Neural cell (in vitro differentiated cells): ENCODE data around the gene HNRNPR. TPM values are rescaled to one million over a fixed set of nuclear protein-coding genes. Genes with fewer than 3 reads are reported as not detected.

Experiments used
- H2AFZ ChIP-seq: fragments of 200-600, 300-800 bp; sonication (generic), shearing (Covaris generic); 2 replicates; pipeline ENCODE4 v1.6.0; 2014; ENCODE audit warnings: low read depth, mild to moderate bottlenecking, antibody characterized with exemption, low read length, moderate library complexity
- H3F3A ChIP-seq: fragments of 200-600 bp; shearing (Covaris generic); 2 replicates; pipeline ENCODE4 v1.6.1; 2016; ENCODE audit warnings: mild to moderate bottlenecking, moderate library complexity, mixed read lengths, antibody characterized with exemption, low read length; ENCODE audit not compliant: insufficient read depth, poor library complexity, severe bottlenecking
- H3K27ac ChIP-seq: fragments of 200-600, 300-800 bp; sonication (generic), shearing (Covaris generic); 2 replicates; pipeline ENCODE4 v1.5.1; 2014; ENCODE audit warnings: mild to moderate bottlenecking, low read length, moderate library complexity
- H3K27me3 ChIP-seq: fragments of 300-800, 200-600 bp; sonication (generic), shearing (Covaris generic); 2 replicates; pipeline ENCODE4 v1.6.0; 2014; ENCODE audit warnings: mild to moderate bottlenecking, low read depth, low read length, moderate library complexity; ENCODE audit not compliant: insufficient read depth
- H3K36me3 ChIP-seq: fragments of 300-800, 200-600 bp; sonication (generic), shearing (Covaris generic); 2 replicates; pipeline ENCODE4 v1.5.1; 2014; ENCODE audit warnings: mild to moderate bottlenecking, antibody characterized with exemption, low read length, moderate library complexity; ENCODE audit not compliant: insufficient read depth
- H3K4me2 ChIP-seq: fragments of 300-800, 200-600 bp; sonication (generic), shearing (Covaris generic); 2 replicates; pipeline ENCODE4 v1.6.0; 2014; ENCODE audit warnings: mild to moderate bottlenecking, low read length
- H3K4me3 ChIP-seq: fragments of 300-800, 200-600 bp; sonication (generic), shearing (Covaris generic); 2 replicates; pipeline ENCODE4 v1.5.1; 2014; ENCODE audit warnings: mild to moderate bottlenecking, low read length, moderate library complexity
- H3K79me2 ChIP-seq: fragments of 200-600 bp; shearing (Covaris generic); replicated peaks from 2 replicates; pipeline ENCODE4 v1.6.0; 2014; ENCODE audit warnings: mild to moderate bottlenecking, low read length, moderate library complexity; ENCODE audit not compliant: insufficient read depth
- H3K9ac ChIP-seq: fragments of 300-800, 200-600 bp; sonication (generic), shearing (Covaris generic); 2 replicates; pipeline ENCODE4 v1.6.1; 2016; ENCODE audit warnings: mild to moderate bottlenecking, low read length, mixed read lengths
- H3K9me2 ChIP-seq: fragments of 200-600 bp; shearing (Covaris generic); 2 replicates; pipeline ENCODE4 v1.6.1; 2016; ENCODE audit warnings: mild to moderate bottlenecking, low read length, mixed read lengths; ENCODE audit not compliant: insufficient read depth
- H3K9me3 ChIP-seq: fragments of 200-600, 300-800 bp; sonication (generic), shearing (Covaris generic); 2 replicates; pipeline ENCODE4 v1.6.1; 2016; ENCODE audit warnings: mild to moderate bottlenecking, mixed run types, low read length, moderate library complexity, mixed read lengths
- H4K20me1 ChIP-seq: fragments of 200-600 bp; shearing (Covaris generic); 2 replicates; pipeline ENCODE4 v1.6.1; 2016; ENCODE audit warnings: mild to moderate bottlenecking, mixed run types; ENCODE audit not compliant: insufficient read depth
- CTCF ChIP-seq: fragments of 450-650 bp; IDR thresholded peaks from 2 replicates; pipeline ENCODE4 v1.5.1; 2014; ENCODE audit warnings: antibody characterized with exemption, mild to moderate bottlenecking, moderate library complexity; ENCODE audit not compliant: poor library complexity, severe bottlenecking
- EP300 ChIP-seq: fragments of 450-650 bp; conservative IDR thresholded peaks from 2 replicates; pipeline ENCODE4 v1.6.1; 2014; ENCODE audit warnings: antibody characterized with exemption, mild to moderate bottlenecking, moderate library complexity; ENCODE audit not compliant: poor library complexity, severe bottlenecking
- EZH2 ChIP-seq: fragments of 200-600, 300-800 bp; shearing (Covaris generic), sonication (generic); IDR thresholded peaks from 2 replicates; pipeline ENCODE4 v1.6.1; 2014; ENCODE audit warnings: antibody characterized with exemption, low read length, borderline replicate concordance, mild to moderate bottlenecking; ENCODE audit not compliant: insufficient read depth, poor library complexity, severe bottlenecking
- MXI1 ChIP-seq: fragments of 450-650 bp; conservative IDR thresholded peaks from 2 replicates; pipeline ENCODE4 v1.6.1; 2014; ENCODE audit warnings: antibody characterized with exemption, mild to moderate bottlenecking; ENCODE audit not compliant: poor library complexity, severe bottlenecking
- POLR2AphosphoS5 ChIP-seq: IDR thresholded peaks from 2 replicates; pipeline ENCODE4 v1.6.1; 2012
- RAD21 ChIP-seq: fragments of 450-650 bp; conservative IDR thresholded peaks from 2 replicates; pipeline ENCODE4 v1.6.1; 2014; ENCODE audit warnings: antibody characterized with exemption, mild to moderate bottlenecking, moderate library complexity
- SMC3 ChIP-seq: fragments of 450-650 bp; conservative IDR thresholded peaks from 2 replicates; pipeline ENCODE4 v1.6.1; 2014; ENCODE audit warnings: antibody characterized with exemption, mild to moderate bottlenecking, moderate library complexity; ENCODE audit not compliant: poor library complexity
- TAF1 ChIP-seq: IDR thresholded peaks from 2 replicates; pipeline ENCODE4 v1.6.1; 2012; ENCODE audit warnings: low read depth
- polyA plus RNA-seq: library from polyadenylated mRNA; depleted of rRNA; stranded (reverse); fragments of >200 nt; gene quantifications from 2 replicates; pipeline ENCODE4 v1.2.3, GENCODE V29; 2014
- TF ChIP-seq, protein P1 (sequence below): IDR thresholded peaks from 2 replicates; pipeline ENCODE4 v1.6.1; 2012; ENCODE audit warnings: borderline replicate concordance

Gene HNRNPR
- polyA plus RNA-seq, 1 donor from 2014 or later, result 345 TPM

GRCh38 chr1:23288201-23288600, 55.9 kb downstream of the HNRNPR start:
- no peak overlapping the region for H2AFZ ChIP-seq
- H3K9ac ChIP-seq, result no peak overlapping the region
- no peaks in the 10 kb centered on the region for H3F3A ChIP-seq
- H3K4me2 ChIP-seq, result no peak overlapping the region
- no peak overlapping the region for H3K27ac ChIP-seq
- H3K79me2 ChIP-seq, result no peaks in the 10 kb centered on the region
- no peak for TF ChIP-seq SMC3
- TF ChIP-seq POLR2AphosphoS5, result no peak
- no peak for TF ChIP-seq RAD21
- TF ChIP-seq TAF1, result no peak
- TF ChIP-seq EP300, result no peak
- TF ChIP-seq EZH2, result no peak
- TF ChIP-seq MXI1, result no peak
- TF ChIP-seq, protein P1, sequence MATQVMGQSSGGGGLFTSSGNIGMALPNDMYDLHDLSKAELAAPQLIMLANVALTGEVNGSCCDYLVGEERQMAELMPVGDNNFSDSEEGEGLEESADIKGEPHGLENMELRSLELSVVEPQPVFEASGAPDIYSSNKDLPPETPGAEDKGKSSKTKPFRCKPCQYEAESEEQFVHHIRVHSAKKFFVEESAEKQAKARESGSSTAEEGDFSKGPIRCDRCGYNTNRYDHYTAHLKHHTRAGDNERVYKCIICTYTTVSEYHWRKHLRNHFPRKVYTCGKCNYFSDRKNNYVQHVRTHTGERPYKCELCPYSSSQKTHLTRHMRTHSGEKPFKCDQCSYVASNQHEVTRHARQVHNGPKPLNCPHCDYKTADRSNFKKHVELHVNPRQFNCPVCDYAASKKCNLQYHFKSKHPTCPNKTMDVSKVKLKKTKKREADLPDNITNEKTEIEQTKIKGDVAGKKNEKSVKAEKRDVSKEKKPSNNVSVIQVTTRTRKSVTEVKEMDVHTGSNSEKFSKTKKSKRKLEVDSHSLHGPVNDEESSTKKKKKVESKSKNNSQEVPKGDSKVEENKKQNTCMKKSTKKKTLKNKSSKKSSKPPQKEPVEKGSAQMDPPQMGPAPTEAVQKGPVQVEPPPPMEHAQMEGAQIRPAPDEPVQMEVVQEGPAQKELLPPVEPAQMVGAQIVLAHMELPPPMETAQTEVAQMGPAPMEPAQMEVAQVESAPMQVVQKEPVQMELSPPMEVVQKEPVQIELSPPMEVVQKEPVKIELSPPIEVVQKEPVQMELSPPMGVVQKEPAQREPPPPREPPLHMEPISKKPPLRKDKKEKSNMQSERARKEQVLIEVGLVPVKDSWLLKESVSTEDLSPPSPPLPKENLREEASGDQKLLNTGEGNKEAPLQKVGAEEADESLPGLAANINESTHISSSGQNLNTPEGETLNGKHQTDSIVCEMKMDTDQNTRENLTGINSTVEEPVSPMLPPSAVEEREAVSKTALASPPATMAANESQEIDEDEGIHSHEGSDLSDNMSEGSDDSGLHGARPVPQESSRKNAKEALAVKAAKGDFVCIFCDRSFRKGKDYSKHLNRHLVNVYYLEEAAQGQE, result no peak
- TF ChIP-seq CTCF, result no peak
- H3K4me3 ChIP-seq, result no peak overlapping the region
- no peaks in the 10 kb centered on the region for H3K9me3 ChIP-seq
- no peaks in the 10 kb centered on the region for H3K27me3 ChIP-seq
- H3K36me3 ChIP-seq, result peaks cover 5% of the 10 kb centered on the region
- H4K20me1 ChIP-seq, result no peaks in the 10 kb centered on the region
- no peaks in the 10 kb centered on the region for H3K9me2 ChIP-seq

DNA sequence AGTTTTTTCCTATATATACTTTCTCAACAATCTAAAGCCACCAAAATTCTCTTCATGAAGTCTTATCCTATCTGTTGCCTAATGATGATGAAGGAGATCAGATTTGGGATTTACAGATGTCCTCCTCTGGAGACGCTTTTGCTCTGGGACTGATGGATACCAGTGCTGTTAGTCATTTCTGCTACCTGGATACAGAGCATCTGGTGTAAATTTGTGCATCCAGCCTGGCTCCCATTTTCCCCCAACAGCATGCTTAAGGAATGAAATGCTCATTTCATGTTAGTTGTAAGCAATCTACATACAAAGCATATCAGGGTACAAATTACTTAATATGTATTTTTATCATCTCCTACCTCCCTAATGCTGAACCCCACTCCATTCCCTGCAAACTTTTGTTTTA, 57.7 kb downstream of the HNRNPR start:
- peaks cover 10% of the 10 kb centered on the region for H3K36me3 ChIP-seq
- TF ChIP-seq SMC3, result no peak
- no peak for TF ChIP-seq POLR2AphosphoS5
- no peak for TF ChIP-seq EZH2
- TF ChIP-seq CTCF, result no peak
- no peak for TF ChIP-seq MXI1
- TF ChIP-seq EP300, result no peak
- TF ChIP-seq, protein P1, result no peak
- H3K27me3 ChIP-seq, result no peaks in the 10 kb centered on the region

More for the DNA sequence above, 57.7 kb downstream of the HNRNPR start:
- Histone ChIP-seq H3K4me2 (no peak overlapping the region), H3K9me2 (no peaks in the 10 kb centered on the region), H3K79me2 (no peaks in the 10 kb centered on the region), H2AFZ (no peak overlapping the region), H3K27ac (no peak overlapping the region), H4K20me1 (no peaks in the 10 kb centered on the region), H3K9me3 (no peaks in the 10 kb centered on the region), H3F3A (no peaks in the 10 kb centered on the region), H3K4me3 (no peak overlapping the region), H3K9ac (no peak overlapping the region)
